ENCODE measurements around the gene SIN3B.

The SIN3B gene

DNA sequence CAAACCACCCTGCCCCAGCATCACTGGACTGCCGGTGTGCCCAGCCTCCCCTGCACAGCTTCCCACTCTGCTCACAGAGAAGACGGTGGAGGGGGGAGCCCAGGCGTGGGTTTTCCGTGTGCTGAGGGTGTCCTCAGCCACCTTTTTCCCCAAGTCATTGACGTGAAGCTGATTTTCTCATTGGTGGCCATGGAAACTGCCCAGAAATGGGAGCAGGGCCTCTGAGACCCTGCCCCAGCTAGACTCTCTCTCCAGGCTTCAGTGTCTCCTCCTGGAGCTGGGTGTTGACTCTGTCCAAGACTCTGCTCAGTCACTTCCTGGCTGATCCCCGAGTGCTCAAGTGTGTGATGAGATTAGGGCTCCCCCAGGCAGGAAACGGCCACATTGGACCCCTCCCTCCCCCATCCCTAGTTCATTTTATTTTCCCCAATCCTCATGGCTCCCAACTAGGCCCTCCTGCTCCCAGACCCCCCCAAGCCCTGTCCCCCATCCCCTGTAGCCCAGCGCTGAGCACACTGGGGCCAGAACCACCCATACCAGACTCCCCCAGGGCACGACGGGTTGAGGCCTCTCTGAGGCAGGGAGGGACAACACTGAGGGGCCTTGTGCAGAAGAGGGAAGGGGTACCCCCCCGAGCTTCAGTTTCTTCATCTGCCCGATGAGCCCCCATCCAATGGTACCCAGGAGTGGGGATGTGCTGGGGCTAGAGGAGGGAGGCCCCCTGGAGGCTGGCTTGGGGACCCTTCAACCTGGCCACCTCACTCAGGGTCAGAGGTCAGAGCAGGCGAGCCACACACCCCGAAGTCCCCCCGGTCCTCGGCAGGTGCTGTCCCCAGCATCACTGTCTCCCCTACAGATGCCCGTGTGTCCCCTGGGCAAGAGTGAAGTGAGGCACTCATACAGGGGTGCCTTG lies 58.4 kb downstream of the SIN3B start:
- ChIA-PET POLR2A (no interaction called here), CTCF (no interaction called here)
- DNase-seq (ENCODE audit: extremely low spot score) = no peak
- TF ChIP-seq ELF4 (IDR thresholded peaks at IDR 0.05) (no peak), SP1 (IDR thresholded peaks at IDR 0.05) (no peak), HDGF (IDR thresholded peaks at IDR 0.05; ENCODE audit: borderline replicate concordance) (no peak), FOXK2 (IDR thresholded peaks at IDR 0.05) (no peak), FOXA1 (IDR thresholded peaks at IDR 0.05) (no peak), L3MBTL2 (conservative IDR thresholded peaks at IDR 0.05) (no peak), BHLHE40 (IDR thresholded peaks at IDR 0.05; ENCODE audit: borderline replicate concordance) (no peak), LEF1 (IDR thresholded peaks at IDR 0.05; ENCODE audit: borderline replicate concordance) (no peak), FOXM1 (IDR thresholded peaks at IDR 0.05; ENCODE audit: borderline replicate concordance) (no peak), SUZ12 (IDR thresholded peaks at IDR 0.05) (no peak), TARDBP (IDR thresholded peaks at IDR 0.05) (no peak), CTBP1 (IDR thresholded peaks at IDR 0.05; ENCODE audit: borderline replicate concordance) (no peak), NFRKB (IDR thresholded peaks at IDR 0.05) (no peak), ZNF384 (IDR thresholded peaks at IDR 0.05) (no peak), ARNT (IDR thresholded peaks at IDR 0.05) (no peak)
- TF ChIP-seq, protein P1, sequence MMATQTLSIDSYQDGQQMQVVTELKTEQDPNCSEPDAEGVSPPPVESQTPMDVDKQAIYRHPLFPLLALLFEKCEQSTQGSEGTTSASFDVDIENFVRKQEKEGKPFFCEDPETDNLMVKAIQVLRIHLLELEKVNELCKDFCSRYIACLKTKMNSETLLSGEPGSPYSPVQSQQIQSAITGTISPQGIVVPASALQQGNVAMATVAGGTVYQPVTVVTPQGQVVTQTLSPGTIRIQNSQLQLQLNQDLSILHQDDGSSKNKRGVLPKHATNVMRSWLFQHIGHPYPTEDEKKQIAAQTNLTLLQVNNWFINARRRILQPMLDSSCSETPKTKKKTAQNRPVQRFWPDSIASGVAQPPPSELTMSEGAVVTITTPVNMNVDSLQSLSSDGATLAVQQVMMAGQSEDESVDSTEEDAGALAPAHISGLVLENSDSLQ (IDR thresholded peaks at IDR 0.05) = no peak

DNA sequence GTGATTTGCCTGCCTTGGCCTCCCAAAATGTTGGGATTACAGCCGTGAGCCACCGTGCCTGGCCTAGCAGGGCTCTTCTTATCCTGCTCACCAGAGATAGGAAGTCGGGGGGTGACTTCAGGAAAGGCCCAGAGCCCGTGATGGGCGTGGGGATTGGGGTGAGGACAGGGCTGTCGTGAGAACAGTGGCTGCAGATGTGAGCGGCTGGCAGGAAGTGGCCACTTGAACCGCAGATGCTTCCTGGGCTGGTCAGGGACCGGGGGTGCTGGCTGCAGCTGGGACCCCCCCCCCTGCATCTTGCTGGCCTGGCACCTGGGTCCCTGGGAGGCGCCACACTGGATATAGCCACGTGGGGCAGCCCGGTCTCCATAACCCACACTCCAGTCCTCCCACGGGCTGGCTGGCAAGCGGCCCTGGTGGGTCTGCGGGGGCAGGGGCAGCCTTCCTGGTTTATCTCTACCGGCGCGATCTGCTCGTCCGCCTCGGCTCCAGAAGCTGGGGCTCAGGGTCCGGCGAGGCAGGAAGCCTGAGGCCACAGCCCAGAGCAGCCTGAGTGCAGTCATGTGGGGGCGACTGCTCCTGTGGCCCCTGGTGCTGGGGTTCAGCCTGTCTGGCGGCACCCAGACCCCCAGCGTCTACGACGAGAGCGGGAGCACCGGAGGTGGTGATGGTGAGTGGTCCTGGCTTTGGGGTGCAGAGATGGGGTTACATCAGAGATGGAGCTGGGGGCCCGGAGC lies 59.6 kb downstream of the SIN3B start, which contains the start of gene F2RL3:
F2RL3 (plus strand) TSS at position 371 of the 737 bp plus-strand sequence; CDS start at position 562, 191 bp downstream.
- no peak for DNase-seq (ENCODE audit: extremely low spot score)
- CTCF ChIA-PET = no interaction called here
- POLR2A ChIA-PET = no interaction called here
- no peak for TF ChIP-seq FOXA1 (IDR thresholded peaks at IDR 0.05)
- TF ChIP-seq TARDBP (IDR thresholded peaks at IDR 0.05) = no peak
- TF ChIP-seq L3MBTL2 (conservative IDR thresholded peaks at IDR 0.05) = no peak
- no peak for TF ChIP-seq LEF1 (IDR thresholded peaks at IDR 0.05; ENCODE audit: borderline replicate concordance)
- no peak for TF ChIP-seq SP1 (IDR thresholded peaks at IDR 0.05)
- no peak for TF ChIP-seq CTBP1 (IDR thresholded peaks at IDR 0.05; ENCODE audit: borderline replicate concordance)
- no peak for TF ChIP-seq FOXM1 (IDR thresholded peaks at IDR 0.05; ENCODE audit: borderline replicate concordance)
- no peak for TF ChIP-seq ZNF384 (IDR thresholded peaks at IDR 0.05)

DNA sequence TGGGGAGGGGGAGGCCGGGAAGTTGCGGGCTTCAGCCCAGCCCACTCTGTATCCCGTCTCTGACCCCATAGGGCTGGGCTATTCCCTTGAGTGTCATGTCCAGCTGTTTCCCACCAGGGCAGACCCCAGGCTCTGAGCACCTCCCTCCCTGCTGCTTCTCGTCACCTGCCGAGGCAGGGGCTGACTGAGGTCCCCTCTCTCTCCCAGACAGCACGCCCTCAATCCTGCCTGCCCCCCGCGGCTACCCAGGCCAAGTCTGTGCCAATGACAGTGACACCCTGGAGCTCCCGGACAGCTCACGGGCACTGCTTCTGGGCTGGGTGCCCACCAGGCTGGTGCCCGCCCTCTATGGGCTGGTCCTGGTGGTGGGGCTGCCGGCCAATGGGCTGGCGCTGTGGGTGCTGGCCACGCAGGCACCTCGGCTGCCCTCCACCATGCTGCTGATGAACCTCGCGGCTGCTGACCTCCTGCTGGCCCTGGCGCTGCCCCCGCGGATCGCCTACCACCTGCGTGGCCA lies 60.2 kb downstream of the SIN3B start:
- DNase-seq (ENCODE audit: extremely low spot score) = no peak
- ChIA-PET POLR2A (no interaction called here), CTCF (no interaction called here)
- TF ChIP-seq SUZ12 (IDR thresholded peaks at IDR 0.05) (no peak), FOXM1 (IDR thresholded peaks at IDR 0.05; ENCODE audit: borderline replicate concordance) (no peak), LEF1 (IDR thresholded peaks at IDR 0.05; ENCODE audit: borderline replicate concordance) (no peak), ARNT (IDR thresholded peaks at IDR 0.05) (no peak), FOXA1 (IDR thresholded peaks at IDR 0.05) (no peak), TARDBP (IDR thresholded peaks at IDR 0.05) (no peak), HDGF (IDR thresholded peaks at IDR 0.05; ENCODE audit: borderline replicate concordance) (no peak)

DNA sequence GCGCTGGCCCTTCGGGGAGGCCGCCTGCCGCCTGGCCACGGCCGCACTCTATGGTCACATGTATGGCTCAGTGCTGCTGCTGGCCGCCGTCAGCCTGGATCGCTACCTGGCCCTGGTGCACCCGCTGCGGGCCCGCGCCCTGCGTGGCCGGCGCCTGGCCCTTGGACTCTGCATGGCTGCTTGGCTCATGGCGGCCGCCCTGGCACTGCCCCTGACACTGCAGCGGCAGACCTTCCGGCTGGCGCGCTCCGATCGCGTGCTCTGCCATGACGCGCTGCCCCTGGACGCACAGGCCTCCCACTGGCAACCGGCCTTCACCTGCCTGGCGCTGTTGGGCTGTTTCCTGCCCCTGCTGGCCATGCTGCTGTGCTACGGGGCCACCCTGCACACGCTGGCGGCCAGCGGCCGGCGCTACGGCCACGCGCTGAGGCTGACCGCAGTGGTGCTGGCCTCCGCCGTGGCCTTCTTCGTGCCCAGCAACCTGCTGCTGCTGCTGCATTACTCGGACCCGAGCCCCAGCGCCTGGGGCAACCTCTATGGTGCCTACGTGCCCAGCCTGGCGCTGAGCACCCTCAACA lies 60.8 kb downstream of the SIN3B start:
- no peak for TF ChIP-seq TARDBP (IDR thresholded peaks at IDR 0.05)
- TF ChIP-seq, protein P1 (IDR thresholded peaks at IDR 0.05) = no peak
- no peak for TF ChIP-seq CTBP1 (IDR thresholded peaks at IDR 0.05; ENCODE audit: borderline replicate concordance)
- TF ChIP-seq FOXK2 (IDR thresholded peaks at IDR 0.05) = no peak
- TF ChIP-seq SUZ12 (IDR thresholded peaks at IDR 0.05) = no peak
- TF ChIP-seq BHLHE40 (IDR thresholded peaks at IDR 0.05; ENCODE audit: borderline replicate concordance) = no peak
- no peak for TF ChIP-seq LEF1 (IDR thresholded peaks at IDR 0.05; ENCODE audit: borderline replicate concordance)
- TF ChIP-seq HDGF (IDR thresholded peaks at IDR 0.05; ENCODE audit: borderline replicate concordance) = no peak
- no peak for TF ChIP-seq ARNT (IDR thresholded peaks at IDR 0.05)
- no peak for TF ChIP-seq ZNF384 (IDR thresholded peaks at IDR 0.05)
- TF ChIP-seq SP1 (IDR thresholded peaks at IDR 0.05) = no peak
- TF ChIP-seq L3MBTL2 (conservative IDR thresholded peaks at IDR 0.05) = no peak
- no peak for TF ChIP-seq ELF4 (IDR thresholded peaks at IDR 0.05)
- TF ChIP-seq NFRKB (IDR thresholded peaks at IDR 0.05) = no peak
- TF ChIP-seq FOXA1 (IDR thresholded peaks at IDR 0.05) = no peak
- TF ChIP-seq FOXM1 (IDR thresholded peaks at IDR 0.05; ENCODE audit: borderline replicate concordance) = no peak
- ChIA-PET POLR2A (no interaction called here), CTCF (no interaction called here)
- DNase-seq (ENCODE audit: extremely low spot score) = no peak

DNA sequence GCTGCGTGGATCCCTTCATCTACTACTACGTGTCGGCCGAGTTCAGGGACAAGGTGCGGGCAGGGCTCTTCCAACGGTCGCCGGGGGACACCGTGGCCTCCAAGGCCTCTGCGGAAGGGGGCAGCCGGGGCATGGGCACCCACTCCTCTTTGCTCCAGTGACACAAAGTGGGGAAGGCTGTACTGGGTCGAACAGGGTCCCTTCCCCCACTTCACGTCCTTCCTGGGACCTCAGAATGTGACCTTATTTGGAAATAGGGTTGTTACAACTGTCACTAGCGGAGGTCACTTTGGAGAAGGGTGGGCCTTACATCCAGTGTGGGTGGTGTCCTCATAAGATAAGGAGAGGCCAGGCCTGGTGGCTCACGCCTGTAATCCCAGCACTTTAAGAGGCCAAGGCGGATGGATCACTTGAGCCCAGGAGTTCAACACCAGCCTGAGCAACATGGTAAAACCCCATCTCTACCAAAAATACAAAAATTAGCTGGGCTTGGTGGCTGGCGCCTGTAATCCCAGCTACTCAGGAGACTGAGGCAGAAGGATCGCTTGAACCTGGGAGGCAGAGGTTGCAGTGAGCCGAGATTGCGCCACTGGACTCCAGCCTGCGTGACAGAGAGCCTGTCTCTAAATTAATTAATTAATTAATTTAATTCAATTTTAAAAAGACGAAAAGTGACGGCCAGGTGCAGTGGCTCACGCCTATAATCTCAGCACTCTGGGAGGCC lies 61.4 kb downstream of the SIN3B start:
- DNase-seq (ENCODE audit: extremely low spot score) = no peak
- ChIA-PET POLR2A (no interaction called here), CTCF (no interaction called here)
- TF ChIP-seq NFRKB (IDR thresholded peaks at IDR 0.05) = no peak
- TF ChIP-seq TARDBP (IDR thresholded peaks at IDR 0.05) = no peak
- TF ChIP-seq CTBP1 (IDR thresholded peaks at IDR 0.05; ENCODE audit: borderline replicate concordance) = no peak
- no peak for TF ChIP-seq LEF1 (IDR thresholded peaks at IDR 0.05; ENCODE audit: borderline replicate concordance)
